GM10266 (cell line): ENCODE results near the gene ARHGAP28.

ENCODE experiments used
- DNase-seq: peaks from one replicate; pipeline ENCODE4 v3.0.0; 2012; ENCODE audit errors: extremely low spot score
- TF ChIP-seq, protein P1 (sequence below): IDR thresholded peaks from 2 replicates; pipeline ENCODE4 v1.5.1; 2012; ENCODE audit warnings: mild to moderate bottlenecking, low read depth; ENCODE audit not compliant: control insufficient read depth, insufficient read depth; ENCODE audit errors: missing control alignments

Gene ARHGAP28

DNA sequence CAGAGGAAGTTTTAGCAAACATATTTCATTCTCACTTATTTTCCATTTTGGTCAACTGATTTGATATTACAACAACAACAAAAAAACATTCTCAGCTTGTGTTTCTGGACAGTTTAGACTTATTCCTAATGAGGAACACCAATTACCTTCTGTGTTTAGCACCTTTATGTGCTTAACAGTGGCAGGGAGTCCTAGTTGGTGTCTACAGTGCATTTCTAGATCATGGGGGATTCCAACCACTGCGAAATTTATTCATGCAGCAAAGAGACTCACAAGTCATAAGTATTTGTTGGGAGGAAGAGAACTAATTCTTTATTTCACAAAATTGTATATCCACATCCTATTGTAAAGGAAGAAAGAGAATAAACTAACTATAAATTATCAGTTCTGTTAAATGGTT is 4.2 kb downstream of the ARHGAP28 start:
- TF ChIP-seq, protein P1, sequence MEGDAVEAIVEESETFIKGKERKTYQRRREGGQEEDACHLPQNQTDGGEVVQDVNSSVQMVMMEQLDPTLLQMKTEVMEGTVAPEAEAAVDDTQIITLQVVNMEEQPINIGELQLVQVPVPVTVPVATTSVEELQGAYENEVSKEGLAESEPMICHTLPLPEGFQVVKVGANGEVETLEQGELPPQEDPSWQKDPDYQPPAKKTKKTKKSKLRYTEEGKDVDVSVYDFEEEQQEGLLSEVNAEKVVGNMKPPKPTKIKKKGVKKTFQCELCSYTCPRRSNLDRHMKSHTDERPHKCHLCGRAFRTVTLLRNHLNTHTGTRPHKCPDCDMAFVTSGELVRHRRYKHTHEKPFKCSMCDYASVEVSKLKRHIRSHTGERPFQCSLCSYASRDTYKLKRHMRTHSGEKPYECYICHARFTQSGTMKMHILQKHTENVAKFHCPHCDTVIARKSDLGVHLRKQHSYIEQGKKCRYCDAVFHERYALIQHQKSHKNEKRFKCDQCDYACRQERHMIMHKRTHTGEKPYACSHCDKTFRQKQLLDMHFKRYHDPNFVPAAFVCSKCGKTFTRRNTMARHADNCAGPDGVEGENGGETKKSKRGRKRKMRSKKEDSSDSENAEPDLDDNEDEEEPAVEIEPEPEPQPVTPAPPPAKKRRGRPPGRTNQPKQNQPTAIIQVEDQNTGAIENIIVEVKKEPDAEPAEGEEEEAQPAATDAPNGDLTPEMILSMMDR, result no peak
- no peak for DNase-seq

GRCh38 chr18:6734726-6735430 is 5.4 kb downstream of the ARHGAP28 start:
- DNase-seq, result no peak
- TF ChIP-seq, protein P1, result no peak

- DNase-seq, result no peak
- TF ChIP-seq, protein P1, result no peak
These were observed 8.3 kb downstream of the ARHGAP28 start for GRCh38 chr18:6737833-6738232.

DNA sequence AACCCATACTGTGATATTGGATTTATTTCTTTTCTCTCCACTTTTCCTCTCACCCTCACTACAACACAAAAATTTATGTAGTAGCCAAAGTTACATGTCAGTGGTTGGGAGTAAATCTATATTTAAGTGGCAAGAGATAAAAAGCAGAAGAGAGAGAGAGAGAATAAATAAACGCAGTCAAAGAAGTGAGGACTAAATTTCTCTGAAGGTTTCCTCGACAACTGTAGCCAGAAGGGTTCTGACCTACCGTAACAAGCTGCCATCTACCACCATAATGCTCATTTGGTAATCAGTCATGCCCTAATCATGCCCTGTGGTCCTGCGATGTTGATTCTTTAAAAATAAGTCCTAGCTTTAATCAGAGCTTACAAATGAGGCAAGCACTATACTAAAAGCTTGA is 9.1 kb downstream of the ARHGAP28 start:
- no peak for DNase-seq
- TF ChIP-seq, protein P1, result no peak

DNA sequence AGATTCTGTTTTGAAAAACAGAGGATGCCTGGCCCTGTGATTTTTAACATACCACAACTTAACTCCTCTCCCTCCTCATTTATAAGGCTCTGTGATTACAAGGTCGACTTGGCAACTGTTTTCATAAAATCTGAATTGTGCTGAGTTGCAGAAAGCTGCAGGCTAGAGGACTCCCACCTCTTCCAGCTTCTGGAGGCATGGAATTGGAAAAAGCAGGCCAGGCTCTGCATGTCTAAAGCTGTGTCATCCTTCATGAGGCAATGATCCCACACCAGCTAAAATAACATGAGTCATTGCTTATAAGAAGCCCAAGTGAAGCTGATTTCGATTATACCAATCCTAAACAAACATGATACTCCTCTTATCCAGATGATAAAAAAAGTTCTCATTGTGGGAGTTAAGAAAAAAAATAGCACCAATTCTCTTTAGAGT is 11.7 kb downstream of the ARHGAP28 start:
- DNase-seq, result no peak
- TF ChIP-seq, protein P1, result no peak

GRCh38 chr18:6741786-6742185 is 12.3 kb downstream of the ARHGAP28 start:
- TF ChIP-seq, protein P1, result no peak
- DNase-seq, result no peak

DNA sequence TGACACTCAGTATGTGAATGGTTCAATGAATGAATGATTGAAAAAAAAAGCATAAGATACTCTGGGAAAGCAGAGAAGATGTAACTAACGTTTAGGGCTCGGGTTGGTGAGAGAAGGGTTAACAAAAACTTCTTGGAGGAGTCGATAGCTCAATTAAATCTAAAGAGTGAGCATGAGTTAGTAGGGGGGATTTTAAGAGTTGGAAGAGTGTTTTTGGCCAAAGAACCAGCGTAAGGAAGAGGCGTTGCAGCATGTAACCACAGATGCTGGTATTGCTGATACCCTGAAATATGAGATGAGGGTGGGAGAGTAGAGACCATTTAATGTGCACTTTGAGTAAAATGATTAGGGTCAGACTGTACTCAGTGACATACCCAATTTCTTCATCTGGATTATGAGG is 14.5 kb downstream of the ARHGAP28 start:
- TF ChIP-seq, protein P1, result no peak
- no peak for DNase-seq
